Myometrial cell (primary cell): ENCODE results near the gene CIB1. TPM values are rescaled to one million over a fixed set of nuclear protein-coding genes. Genes with fewer than 3 reads are reported as not detected.

ENCODE experiments used
- total RNA-seq: library from RNA; depleted of rRNA; stranded (reverse); fragments of >200 nt; gene quantifications from 2 replicates; pipeline ENCODE4 v1.2.3, GENCODE V29; 2015

CIB1 gene
- total RNA-seq: 47.1 and 57.7 TPM in 2 replicates

DNA sequence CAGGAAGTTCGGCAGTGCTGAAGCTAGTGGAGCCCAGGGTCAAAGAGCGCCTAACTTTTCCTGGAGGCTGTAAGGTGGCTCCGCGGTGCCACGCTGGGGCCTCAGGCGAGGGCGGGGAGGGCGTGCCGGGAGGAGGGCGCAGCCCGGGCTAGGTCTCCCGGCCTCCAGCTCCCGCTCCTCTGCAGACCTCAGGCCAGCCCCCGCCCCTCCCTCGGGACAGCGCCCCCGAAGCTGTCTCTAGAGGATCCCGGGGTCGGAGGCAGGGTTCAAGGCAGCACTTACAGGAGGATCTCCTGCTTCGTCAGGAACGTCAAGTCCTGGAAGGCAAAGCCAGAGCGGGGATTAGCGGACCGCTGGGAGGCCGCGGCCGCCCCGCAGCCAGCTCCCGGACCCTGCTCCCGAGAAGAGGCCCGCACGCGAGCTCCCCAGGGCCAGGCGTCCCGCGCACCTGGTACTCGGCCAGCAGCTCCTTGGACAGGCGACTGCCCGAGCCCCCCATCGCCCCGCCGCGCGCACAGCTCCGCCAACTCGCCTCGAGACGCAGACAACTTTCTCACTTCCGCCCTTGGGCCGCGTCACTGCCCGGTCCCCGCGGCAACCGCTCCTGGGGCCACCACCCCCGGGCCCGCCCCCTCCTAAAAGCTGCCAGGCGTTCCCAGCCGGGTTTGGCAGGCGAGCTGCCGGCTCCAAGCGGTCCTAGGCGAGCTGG is at the start of gene CIB1:
Gene CIB1 (minus strand): TSS at position 555 of the 709 bp plus-strand sequence. CDS start 56 bp downstream, at position 499.

DNA sequence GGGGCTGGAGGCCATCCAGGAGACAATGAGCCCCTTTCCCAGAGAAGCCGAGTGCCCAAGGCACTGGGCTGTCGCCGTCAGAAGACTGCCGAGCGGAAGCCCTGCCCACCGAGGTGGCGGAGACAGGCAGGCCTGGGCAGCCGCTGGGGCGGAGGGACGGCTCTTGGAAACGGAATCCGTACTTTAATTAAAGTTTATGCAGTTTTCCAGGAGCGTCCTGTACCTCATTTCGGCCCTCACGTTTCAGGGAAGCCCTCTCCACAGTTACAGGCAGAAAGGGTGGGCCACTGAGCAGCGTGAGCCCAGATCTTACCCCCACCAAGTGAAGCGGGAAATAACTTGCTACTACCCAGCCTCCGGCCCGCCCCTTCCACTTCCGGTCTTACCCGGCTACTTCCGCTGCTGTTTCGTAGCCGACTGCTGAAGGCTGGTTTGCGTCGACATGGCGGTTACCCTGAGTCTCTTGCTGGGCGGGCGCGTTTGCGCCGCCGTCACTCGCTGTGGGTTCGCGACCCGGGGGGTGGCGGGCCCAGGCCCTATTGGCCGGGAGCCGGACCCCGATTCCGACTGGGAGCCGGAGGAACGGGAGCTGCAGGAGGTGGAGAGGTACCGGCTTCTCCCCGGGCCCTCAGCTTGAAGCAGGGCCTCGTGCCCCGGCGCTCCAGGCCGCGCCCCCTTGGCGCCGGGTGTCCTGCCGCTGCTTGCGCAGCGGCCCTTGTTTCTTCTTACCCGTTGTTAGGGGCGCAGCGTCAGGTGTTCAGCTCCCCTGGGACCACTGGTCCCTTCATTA is 31.7 kb upstream of the CIB1 start, which contains the start of gene NGRN:
Gene NGRN (plus strand): TSS at position 402 of the 790 bp plus-strand sequence. CDS start 41 bp downstream, at position 443.

DNA sequence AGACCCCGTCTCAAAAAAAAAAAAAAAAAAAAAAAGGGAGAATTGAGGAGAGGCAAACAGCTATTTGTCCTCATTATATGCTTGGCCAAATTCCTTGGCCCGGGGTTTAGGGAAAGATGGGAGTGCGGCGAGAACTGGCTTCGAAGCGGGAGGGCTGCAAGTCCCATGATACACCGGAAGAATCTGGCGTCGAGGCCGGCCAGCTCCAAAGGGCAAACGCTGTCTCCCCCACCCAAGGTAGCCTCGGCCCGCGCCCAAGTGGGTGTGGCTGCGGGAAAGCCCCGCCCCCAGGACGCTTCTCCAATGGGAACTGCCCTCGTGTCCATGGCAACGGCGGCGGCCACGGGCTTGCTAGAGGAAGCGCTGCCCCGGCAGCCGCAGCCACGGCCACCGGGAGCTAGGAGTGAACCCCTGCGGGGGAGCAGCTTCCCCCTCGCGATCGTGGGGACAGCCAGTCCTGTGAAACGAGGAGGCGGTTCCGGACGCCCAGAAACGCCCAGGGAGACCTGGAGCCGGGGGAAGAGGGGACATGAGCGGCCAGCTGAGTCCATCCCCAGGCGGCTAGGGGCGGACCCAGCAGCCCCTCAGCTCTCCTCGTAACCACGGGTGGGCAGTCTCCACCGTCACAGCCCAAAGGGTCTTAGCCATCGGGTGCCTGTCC is 15.6 kb upstream of the CIB1 start, which contains the start of gene TTLL13:
Gene TTLL13 (plus strand): TSS at position 354 of the 661 bp plus-strand sequence. CDS start 1,075 bp downstream, outside the sequence.

DNA sequence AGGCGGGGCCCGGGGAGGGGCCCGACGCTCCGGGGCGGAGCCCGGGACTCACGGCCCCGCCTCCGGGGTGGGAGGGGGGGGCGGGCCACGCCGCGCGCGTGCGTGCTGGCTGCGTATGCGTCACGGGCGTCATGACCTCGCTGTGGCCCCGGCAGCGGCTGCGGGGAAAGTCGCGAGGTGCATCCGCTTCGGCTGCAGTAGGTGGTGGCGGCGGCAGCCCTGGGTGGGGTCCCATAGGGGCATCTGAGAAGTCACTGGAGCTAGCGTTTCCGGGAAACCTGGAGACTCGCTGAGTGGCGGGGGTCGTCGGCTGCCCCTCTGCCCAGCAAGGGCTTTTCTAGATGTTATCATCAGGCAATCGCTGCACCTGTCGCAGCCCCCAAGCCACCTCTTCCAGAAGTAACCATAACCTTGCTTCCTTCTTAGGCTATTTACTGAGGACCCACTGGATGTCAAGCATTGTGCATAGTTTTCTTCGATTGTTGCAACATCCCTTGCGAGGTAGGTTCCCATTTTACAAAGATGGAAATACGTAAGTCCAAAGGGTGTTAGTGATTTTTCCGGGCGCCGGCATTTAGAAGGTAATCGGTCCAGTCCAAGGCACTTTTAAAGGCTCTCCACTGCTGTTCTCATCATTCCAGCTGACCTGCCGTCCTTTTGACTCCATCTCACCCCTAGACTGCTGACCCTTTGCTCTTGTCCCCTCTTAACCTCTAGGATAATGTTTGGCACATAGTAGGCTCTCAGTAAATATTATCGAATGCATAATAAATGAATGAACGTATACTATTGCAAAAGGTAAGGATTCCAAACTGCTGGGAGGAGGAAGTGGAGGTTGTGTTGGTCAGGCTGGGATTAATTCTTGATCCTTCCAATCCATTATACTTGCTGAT is 601 bp upstream of the CIB1 start, which contains the start of gene GDPGP1:
Gene GDPGP1 (plus strand): TSS at position 114 of the 893 bp plus-strand sequence. CDS start 6,700 bp downstream, outside the sequence.

DNA sequence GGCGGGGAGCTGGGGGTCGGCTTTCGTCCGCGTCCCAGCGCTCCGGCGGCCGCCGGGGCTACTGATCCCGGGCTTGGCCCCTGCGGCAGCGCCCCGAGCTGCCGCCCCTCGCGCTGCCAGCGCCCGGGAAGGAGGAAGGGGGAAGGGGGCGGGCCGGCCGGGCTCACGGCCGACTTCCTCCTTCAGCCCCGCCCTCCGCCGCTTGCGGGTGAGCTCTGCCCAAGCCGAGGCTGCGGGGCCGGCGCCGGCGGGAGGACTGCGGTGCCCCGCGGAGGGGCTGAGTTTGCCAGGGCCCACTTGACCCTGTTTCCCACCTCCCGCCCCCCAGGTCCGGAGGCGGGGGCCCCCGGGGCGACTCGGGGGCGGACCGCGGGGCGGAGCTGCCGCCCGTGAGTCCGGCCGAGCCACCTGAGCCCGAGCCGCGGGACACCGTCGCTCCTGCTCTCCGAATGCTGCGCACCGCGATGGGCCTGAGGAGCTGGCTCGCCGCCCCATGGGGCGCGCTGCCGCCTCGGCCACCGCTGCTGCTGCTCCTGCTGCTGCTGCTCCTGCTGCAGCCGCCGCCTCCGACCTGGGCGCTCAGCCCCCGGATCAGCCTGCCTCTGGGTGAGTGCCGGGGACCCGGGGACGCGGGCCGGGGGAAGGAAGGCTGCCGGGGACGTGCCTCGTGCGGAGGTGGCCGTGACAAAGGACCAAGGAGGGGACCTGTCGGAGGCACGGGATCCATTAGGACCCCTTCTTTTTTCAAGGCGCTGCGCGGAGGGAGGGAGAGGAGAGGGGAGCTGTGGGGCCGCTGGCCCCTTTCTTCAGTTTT is 32.4 kb downstream of the CIB1 start, which contains the start of gene SEMA4B:
Gene SEMA4B (plus strand): TSS at position 201 of the 814 bp plus-strand sequence. CDS start 249 bp downstream, at position 450.

Other genes with a start within 250 kb of the CIB1 start
- gene ZNF710, start 232.6 kb downstream of the CIB1 start, total RNA-seq: 8.1 and 8.9 TPM in 2 replicates
- 61.5 and 76.1 TPM in 2 replicates for gene IDH2, start 131.5 kb downstream of the CIB1 start, total RNA-seq
- gene SEMA4B, start 32.6 kb downstream of the CIB1 start, total RNA-seq: 13.8 and 19.3 TPM in 2 replicates
- 1.2 and 2.3 TPM in 2 replicates for gene GDPGP1, start 268 bp upstream of the CIB1 start, total RNA-seq
- gene TTLL13, start 15.6 kb upstream of the CIB1 start, total RNA-seq: not detected in 2 replicates
- 65.2 and 72.8 TPM in 2 replicates for gene NGRN, start 31.7 kb upstream of the CIB1 start, total RNA-seq
- gene ZNF774, start 118.3 kb upstream of the CIB1 start, total RNA-seq: 0.18 and 0.29 TPM in 2 replicates
- 148 and 188 TPM in 2 replicates for gene IQGAP1, start 154.3 kb upstream of the CIB1 start, total RNA-seq